GM19240 (cell line): ENCODE data around the gene CSNK2A3.
"Not testable (repeated sequence)": the region's sequence is repeated elsewhere in the genome, so short reads cannot be mapped to it uniquely, and the experiment has no call there.

Source experiments
- DNase-seq: peaks from one replicate; pipeline ENCODE4 v3.0.0; 2011; ENCODE audit warnings: low spot score; ENCODE audit not compliant: insufficient read length

CSNK2A3 gene

DNA sequence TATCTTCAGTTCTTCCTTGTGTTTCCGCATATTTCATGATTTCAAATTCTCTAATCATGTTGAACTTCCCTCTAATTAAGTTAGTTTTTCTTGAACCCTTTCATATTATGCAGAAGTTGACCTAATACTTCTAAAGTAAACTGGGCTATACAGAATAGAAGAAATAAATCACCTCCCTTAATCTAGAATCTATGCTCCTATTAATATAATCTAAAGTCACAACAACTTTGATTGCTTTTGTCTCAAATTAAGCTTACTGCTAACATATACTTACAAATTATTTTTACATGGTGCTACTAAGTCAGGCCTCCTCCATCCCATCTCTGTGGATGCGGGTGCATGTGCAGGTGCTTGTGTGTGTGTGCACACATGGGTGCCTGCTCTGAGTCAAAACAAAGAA, 27.3 kb upstream of the CSNK2A3 start:
- DNase-seq = no peak

DNA sequence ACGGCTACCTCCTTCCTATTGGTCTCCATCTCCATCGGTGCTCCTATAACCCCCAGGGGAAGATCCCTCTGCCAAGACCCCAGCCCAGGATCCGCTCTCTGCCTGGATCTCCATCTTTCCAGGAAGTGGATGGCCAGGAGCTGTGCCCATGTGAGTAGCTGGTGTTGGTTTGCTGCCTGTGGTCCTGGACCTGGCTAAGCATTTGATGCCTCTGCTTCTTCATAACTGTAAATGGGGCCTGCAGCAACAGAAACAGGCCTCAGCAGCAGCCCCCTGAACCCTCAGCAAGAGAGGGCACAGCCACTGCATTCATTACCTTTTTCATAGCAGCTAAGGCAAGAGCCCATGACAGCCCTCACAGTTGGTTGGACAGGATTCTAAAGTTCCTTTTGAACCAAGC, 26.6 kb upstream of the CSNK2A3 start:
- no peak for DNase-seq

DNA sequence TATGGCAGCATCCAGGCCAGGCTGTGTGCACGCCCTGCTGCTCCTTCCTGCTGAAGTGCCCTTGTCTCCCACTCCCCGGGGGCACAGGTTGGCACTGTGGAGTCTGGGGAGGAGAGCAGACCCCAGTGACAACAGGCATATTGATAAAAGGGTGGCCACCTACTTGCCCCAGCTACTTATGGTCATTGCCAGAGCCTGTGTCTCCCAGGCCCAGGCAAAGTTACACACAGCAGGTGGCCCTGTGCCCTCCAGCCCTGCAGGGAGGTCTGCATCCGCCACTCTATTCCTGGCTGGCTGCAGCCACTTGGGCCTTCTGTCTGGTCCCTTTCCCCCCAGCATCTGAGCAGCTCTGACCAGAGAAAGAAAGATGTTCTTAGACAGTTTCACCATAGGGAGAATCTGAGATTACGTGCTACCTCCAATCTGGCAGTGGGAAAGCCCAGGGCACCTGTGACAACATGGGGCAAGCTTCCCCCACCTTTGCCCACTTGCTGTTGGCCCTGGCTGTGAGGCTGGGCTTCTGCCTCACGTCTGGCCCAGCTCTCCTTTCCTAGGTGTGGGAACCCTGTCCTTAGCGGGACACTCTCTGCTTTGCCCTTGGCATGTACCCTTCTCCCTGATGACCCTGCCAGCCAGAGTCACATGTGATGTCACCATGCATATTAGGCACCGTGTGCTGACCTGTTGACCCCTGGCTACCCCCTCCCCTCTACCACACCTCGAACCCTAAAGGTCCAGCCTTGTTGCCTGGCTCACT, 25.3 kb upstream of the CSNK2A3 start:
- no peak for DNase-seq

DNA sequence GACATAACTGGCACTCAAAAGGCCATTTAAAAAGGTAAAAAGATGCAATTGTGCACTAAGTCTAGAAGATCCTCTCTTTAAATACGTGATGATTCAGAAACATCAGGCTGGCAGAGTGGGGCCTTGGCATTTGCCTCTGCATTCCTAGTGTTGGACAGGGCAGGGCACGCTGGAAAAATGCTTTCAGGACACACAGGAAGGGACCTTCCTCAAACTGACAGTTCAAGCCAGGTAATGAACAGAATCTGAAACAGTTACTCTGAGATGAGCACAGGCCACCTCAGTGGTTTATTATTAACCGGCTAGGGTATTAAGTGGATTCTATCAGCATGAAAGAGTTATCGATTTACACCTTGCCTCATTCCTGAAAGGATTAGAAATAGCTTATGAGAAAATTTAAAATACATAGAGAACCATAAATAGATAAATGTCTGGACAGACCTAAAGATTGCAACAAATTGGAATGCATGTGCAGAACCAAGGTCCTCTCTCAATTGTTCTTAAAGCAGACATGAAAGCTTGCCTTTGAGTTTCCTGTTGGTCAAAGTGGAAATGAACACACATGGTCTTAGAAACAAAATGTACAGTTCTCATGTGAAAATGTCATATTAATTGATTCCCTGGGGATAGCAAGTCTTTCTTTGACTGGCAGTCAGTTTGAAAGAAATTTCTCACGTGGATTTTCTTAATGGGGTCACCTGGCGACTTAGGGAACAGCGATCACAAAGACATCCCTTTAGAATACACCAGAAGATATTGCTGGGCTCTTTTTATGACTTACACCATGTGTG, 21.5 kb upstream of the CSNK2A3 start:
- DNase-seq = no peak

DNA sequence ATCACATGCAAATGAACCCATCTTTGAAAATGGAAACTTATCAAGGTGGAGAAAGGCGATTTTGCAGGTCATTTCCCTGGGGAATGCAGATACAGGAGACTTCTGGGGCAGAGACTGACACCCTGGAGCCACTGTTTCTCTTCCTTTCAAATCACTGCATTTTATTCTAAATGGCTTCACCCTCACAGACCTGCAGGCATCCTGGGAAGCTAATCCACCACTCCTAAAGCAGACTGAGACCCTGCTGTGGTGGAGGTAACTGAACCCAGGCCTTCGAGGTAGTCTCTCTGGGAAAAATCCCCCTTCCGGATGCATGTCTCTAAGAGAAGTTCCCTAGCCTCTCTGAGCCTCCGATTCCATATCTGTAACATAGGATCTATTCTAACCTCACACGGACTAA, 20.9 kb upstream of the CSNK2A3 start:
- DNase-seq = no peak

DNA sequence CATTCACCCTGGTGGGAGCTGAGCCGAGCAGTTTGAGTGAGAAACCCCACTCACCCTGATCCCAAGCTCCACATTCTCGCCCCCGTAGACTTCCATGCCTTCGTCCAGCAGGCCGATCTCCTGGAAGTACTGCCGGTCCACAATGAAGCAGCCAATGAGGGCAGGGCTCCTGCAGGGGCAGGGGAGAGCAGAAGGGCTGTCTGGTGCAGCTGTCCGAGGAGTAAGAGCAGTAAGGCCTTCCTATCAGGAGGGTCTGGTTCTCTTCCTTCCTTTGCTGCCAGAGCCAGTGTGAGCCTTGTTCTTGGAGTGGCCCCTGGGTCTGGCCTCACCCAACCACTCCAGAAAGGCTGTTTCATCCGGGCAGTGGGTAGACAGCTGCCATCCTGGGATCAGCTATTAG, 19.4 kb upstream of the CSNK2A3 start:
- no peak for DNase-seq

DNA sequence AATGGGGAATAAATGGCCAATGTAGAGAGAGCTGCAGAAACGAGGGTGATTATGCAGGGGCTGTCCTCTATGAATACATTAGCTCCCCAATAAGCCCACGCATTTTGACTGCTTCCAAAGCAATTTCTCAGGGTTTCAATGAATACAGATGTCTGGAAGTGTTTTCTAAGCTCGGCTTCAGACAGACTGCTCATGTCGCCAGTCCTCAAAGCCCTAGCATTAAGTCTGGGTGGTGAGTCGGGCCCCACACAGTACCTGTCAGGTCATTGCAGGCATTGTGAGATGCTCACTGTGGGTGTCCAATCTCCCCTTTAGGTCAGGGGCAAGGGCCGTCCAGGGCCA, 17.9 kb upstream of the CSNK2A3 start:
- DNase-seq = no peak

DNA sequence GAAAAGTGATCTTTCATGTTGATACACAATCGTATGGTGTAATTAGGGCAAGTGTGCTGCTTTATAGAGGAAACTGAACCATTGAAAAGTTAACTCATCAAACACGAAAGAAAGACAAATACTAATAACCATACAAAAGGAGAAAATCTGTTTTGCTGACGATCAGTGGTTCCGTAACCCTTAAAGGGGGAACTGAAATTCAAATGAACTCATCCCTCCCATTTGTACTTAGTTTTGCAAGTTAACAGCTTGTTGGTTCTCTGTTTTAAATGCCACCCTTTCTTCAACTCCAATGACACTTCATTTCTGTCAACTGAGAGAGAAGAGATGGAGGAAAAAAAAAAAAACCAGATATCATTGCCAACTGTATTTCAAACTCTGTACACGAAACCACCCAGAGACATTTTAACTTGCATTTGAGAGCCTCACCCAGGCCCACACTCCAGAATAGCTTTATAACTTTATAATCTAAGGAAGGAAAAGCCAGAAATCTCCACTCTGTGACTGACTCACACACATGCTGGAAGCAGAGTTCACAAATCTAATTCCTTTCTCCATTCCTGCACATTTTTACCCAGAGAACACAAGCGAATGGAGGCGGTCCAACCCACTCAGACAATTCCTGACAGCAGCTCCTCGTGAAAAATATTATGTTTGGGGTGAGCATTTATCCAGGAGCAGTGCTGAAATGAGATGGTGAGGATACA, 17.4 kb upstream of the CSNK2A3 start:
- DNase-seq = no peak

DNA sequence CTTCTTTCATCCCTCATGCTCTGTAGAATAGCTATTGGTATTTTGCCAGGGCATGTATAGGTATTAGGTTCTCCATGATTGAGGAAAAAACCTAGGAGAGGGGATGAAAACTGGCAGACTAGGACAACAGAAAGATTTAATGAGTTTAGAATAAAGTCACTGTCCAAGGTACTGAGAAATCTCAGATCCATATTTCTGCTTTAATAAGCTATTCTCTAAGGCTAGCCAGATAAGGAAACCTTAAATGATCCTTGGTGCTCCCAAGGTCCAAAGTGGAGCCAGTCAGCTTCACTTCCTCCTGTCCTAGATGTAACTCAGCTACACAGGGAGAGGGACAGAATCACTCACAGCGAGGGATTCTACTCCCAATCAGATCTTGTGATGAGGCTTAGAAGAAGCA, 13.7 kb upstream of the CSNK2A3 start:
- no peak for DNase-seq

DNA sequence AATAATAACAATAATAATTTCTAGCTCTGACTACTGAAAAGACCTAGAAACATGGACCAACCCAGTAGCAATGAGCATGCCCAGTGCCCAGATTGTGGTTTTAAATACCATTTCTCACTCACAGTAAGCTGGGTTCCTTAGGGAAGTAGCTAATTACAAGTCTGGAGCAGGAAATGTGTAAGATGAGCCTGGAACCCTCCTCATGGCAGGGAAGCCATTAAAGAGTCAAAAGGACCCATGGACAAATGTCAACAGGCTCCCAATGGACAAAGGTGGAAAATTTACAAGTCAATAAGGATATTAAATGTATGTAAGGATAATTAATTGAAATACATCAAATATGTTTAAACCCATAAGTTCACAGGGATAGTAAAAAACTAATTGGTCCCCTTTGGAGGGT, 10.6 kb upstream of the CSNK2A3 start:
- no peak for DNase-seq

DNA sequence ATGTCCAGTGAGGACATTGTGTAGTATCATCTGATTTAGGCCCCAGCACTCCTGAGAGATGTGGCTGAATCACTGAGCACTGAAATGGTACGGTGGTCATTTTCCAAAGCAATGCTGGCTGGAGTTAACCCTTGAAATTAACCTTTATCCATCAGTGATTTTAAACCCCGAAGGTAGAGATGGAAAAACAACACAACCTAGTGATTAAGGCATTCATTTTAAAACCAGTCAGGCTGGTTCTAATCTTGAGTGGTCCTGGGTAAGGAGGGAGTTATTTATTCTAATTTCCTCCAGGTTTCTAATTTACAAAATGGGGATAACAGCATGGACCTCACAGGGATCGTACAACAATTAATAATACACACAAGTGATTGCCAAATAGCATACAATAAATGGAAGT, 6.6 kb upstream of the CSNK2A3 start:
- DNase-seq = no peak

DNA sequence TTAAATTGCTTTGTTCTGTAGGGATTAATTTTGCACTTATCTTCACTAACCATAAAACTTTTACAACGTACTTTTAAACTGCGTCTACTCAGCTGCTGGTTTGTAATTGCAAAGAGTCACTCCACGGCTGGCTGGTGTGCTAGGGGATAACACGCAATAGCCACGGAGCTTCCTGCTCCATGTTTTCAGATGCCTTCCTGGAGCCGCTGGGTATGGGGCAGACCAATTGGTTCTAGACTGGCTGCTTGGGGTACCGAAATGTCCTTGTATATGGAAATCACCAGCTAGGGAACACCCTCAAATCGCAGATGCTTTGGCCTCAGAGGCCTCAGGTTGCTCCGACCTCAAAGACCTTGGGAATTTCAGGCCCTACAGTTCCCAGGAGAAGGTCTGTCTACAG, 3.8 kb upstream of the CSNK2A3 start:
- no peak for DNase-seq

DNA sequence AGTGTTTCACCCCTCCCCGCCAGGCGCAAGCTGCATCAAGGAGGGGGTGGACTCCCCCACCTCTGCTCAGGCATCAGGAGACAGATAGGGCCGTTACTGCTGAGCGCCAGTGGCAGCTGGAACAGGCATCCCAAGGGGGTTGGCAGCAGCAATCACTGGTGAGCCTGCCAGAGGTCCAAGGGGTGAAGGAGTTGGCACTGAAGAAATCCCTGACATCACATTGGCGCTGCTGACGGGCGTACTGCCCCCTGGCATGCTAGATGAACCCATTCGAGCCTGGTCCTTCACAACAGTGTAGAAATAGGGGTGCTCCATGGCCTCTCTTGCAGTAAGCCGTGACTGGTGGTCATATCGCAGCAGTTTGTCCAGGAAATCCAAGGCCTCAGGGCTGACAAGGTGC, 1.2 kb downstream of the CSNK2A3 start:
- DNase-seq = not testable (repeated sequence)

DNA sequence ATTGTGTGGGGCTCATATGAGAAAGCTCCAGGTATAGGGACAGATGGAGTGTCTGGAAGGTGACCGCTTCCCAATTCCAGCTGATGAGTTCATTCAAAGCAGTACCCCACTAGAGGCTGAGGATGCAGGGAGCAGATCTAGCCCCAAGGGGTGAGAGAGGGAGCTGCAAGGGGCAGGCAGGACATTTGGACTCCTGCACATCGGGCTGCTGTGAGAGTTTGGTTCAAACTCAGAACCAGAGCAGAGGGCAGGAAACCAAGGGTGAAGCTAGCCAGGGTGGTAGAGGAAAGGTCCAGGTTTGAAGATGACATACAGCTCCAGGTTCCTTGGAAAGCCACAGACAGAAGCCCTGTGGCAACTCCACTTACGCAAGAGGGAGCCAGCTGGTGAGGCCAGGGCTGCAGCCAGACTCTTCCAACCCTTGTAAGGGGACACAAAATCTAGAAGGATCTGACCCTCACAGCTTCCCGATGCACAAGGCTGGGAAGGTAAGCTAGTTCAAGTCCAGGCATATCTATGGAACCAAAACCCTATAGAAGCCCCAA, 1.9 kb downstream of the CSNK2A3 start:
- no peak for DNase-seq

DNA sequence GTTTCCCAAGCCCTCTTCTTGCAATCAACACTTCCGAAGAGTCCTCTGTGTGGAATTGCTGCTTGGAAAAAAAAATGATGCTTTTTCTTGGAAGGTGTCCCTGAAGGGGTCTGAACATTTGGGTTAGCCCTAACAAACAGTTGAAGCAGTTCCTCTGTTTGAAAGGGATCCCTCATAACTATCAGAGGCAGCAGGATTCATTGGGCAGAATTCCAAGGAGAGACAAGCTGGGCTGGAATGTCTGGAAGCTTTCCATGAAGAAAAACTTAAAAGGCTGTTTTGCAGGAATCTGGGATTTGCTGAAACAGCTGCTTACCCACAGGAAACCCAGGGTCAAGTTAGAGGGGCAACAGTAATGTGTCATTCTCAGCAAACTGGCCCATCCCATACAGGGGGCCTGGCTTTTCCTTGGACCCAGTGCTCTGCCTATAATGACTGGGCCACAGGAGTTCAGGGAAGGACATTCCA, 3.1 kb downstream of the CSNK2A3 start:
- DNase-seq = no peak

DNA sequence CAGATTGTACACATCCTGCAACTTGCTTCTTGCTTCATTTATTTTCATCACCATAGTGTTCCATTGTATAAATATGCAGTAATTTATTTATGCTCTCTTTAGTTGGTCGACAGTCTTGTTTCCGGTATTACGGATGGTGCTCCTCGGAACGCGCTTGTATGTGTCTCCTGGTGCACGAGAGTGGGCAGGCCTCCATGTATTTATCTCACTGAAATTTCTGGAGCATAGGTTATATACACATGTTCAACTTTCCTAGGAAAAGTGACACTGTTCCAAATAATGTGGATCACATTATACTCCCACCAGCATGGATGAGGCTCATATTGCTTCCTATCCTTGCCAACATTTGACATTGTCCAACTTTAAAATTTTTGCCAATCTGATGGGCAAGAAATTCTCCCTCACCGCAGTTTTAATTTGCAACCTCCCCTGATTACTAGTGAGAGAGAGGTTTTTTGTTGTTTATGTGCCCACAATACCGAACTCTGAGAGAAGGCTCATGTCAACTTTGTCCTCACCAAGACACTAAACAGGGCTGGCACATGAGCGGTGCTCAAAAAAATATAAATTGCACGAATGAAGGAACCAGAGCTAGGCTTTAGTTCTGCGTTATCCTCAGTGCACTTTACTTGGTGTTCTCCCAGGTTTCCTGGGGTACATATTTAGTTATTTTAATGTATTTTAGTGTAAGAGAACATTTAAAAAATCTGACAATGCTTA, 3.8 kb downstream of the CSNK2A3 start:
- no peak for DNase-seq

DNA sequence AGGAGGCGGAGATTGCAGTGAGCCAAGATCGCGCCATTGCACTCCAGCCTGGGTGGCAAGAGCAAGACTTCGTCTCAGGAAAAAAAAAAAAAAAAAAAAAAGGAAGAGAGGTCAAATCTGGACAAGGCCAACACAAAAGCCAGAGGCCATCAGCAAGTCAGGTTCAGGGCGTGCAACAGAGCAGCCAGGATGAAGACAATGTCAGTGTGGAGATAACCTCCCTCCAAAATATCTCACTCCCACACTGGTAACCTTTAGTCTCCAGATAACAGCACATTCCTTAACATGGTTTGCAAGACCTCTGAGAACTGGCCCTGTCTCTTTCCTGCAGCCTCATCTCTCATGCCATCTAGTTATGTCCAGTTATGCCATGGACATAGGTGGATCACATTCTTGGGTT, 4.7 kb downstream of the CSNK2A3 start:
- no peak for DNase-seq

DNA sequence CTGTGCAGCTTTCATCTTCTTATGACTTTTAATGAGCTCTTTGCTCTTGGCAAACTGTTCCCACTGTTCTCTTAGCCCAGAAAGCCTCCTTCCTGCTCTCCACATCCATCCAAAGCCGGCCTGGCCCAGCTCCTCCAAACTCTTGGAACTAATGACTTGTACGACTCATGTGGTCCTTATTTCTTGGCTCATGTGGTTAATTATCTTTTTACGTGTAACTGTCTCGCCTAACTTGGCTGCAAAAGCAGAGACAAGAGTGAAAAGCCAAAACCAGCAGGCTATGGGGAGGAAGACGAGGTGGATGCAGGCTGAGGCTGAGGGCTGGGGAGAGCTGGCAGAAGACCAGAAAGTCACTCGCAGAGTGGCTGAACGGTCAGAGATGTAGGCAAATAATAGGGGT, 5.5 kb downstream of the CSNK2A3 start:
- no peak for DNase-seq

DNA sequence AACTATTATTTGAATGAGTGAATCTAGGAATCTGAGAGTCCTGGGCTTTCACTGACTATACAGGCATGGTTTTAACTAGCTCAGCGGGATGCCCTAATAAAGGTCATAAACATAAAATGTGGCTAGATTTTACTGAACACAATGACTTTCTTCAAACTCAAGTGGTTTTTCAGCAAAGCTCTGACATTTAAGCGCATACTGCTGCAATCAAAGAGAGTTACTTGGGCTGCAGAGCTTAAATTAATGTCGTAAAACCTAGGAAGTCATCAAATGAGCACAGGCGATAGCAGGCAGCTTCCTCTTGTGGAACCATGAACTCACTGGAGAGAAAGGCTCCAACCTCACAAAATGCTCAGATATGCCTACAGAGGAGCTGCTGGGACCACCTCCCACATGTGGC, 6.7 kb downstream of the CSNK2A3 start:
- no peak for DNase-seq

DNA sequence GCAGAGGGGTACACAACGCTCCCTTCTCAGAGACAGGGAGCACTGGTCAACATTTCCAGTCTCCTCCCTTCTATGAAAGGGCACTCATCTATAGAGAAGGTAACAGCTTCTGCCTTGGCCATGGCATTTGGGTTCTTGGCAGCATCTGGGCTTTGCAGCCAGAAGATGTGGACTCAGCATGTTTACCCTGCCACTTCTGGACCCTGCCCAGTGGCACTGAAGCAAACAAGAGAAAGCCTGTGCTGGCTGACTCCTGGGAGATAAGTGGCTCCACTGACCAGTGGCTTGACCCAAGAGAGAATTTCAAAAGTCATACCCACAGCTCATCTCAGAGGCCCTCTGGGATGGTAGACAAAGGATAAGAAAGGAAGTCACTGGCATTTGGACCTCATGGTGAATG, 8.0 kb downstream of the CSNK2A3 start:
- no peak for DNase-seq

DNA sequence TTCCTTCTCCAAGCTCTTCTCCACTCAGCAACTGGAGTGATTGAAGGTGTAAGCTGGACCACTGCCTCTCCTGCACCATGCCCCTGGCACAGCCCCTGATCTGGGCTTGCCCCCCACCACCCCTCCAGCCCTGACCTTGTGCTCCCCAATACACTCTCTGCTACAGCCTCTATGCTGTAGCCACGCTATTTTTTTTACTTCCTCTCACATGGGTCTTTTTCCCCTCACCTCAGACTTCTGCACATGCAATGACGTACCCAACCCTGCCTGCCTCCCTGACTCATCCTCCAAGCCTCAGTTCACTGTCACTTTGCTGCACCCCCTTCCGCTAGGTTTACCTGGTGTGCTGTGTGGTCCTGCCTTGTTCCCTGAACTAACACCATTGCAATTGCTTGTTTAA, 9.0 kb downstream of the CSNK2A3 start:
- DNase-seq = no peak

DNA sequence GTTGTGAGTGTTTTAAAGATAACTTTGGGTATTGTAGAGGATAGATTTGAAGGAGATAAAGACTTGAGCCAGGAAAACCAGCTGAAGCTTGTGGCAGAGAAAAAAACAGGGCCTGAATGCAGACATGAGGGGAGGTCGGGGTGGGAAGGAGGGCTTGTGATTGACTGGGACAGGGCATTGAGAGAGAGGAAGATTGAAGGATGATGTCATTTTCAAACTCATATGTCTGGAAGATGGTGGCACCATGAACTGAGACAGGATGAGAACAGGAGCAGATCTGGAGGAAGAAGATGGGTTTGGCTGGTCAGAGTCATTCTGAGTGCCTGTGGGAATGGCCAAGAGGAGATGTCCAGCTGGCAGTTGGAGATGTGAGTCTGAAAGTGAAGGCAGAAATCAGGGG, 14.7 kb downstream of the CSNK2A3 start:
- DNase-seq = no peak
